SIG-M5 (cell line): Measurements from ENCODE around the gene NFATC2IP.
"Not testable (repeated sequence)": the region's sequence is repeated elsewhere in the genome, so short reads cannot be mapped to it uniquely, and the experiment has no call there.

Source experiments
- DNase-seq: peaks from one replicate; lab custom pipeline; 2025; lab: John Stamatoyannopoulos, UW

Gene NFATC2IP

DNA sequence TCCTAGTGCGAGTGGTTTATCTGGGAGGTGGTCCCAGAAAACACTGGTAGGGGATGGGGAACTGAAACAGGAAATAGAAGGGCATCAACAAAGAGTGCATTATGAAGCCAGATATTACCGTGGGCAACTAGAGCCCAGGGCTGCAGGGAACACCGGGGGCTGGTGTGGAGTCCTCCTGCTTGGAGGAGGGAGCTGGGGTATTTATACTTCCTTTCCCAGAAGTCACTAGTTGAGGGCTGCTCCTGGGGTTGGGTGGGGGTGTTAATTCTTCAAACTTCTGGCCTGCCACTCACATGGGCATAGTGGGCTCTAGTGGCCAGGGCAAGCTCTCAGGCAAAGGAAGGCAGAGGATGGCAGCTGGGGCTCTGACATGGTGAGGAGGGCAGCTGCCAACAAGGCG is 48.8 kb downstream of the NFATC2IP start:
- DNase-seq = no peak

- no peak for DNase-seq
These were observed 49.3 kb downstream of the NFATC2IP start for GRCh38 chr16:29000019-29000418.

DNA sequence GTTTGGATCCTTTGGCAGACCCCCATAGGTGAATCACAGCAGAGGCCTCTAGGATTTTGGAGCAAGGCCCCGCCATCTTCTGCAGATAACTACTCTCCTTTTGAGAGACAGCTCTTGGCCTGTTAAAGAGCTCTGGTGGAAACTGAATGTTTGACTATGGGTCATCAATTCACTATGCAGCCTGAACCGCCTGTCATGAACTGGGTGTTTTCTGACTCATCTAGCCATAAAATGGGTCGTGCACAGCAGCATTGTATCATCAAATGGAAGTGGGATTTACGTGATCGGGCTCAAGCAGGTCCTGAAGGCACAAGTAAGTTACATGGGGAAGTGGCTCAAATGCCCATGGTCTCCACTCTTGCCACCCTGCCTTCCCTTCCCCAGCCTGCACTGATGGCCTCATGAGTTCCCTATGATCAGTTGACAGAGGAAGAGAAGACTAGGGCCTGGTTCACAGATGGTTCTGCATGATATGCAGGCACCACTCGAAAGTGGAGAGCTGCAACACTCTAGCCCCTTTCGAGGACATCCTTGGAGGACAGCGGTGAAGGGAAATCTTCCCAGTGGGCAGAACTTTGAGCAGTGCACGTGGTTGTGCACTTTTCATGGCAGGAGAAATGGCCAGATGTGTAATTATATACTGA is 53.9 kb downstream of the NFATC2IP start:
- DNase-seq = not testable (repeated sequence)

GRCh38 chr16:29007730-29008593 is 57.2 kb downstream of the NFATC2IP start:
- DNase-seq = no peak

- DNase-seq = no peak
These were observed 58.5 kb downstream of the NFATC2IP start for GRCh38 chr16:29009050-29009837.

GRCh38 chr16:29009838-29010166 is 59.1 kb downstream of the NFATC2IP start:
- DNase-seq = no peak

DNA sequence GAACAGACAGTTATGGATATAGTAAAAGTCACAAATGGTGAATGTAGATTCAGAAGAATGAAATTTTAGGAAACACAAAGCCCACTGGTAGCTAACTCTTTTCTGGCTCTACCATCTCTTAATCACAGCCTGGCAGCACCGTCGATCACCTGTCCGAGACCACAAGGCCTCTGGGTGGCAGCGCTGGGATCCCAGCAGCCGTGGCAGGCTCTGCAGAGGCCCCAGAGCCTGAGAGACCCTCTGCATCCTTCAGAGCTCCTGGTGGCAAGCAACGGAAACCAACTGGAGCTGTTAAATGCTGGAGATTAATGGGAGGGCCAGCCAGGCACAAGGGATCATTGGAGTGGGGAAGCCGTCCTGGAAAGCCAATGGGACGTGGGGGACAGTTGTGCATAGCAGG is 60.4 kb downstream of the NFATC2IP start:
- no peak for DNase-seq

- no peak for DNase-seq
These were observed 61.1 kb downstream of the NFATC2IP start for GRCh38 chr16:29011851-29012250.

- DNase-seq = no peak
These were observed 62.3 kb downstream of the NFATC2IP start for GRCh38 chr16:29012913-29013553.

- DNase-seq = no peak
These were observed 63.9 kb downstream of the NFATC2IP start for GRCh38 chr16:29014561-29015069.
